Measurements from ENCODE around the gene DAO.

Gene DAO

DNA sequence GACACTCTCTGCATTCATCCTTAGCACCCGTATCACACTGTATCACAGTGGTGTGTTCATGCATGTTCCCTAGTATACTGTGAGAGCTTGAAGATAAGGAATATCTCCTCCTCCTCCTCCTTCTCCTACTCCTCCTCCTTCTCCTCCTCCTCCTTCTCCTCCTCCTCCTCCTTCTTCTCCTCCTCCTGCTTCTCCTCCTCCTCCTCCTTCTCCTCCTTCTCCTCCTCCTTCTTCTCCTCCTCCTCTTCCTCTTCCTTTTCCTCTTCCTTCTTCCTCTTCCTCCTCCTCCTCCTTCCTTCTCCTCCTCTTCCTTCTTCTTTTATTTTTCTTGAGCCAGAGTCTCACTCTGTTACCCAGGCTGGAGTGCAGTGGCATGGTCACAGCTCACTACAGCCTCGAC lies 27.1 kb downstream of the DAO start:
- TF ChIP-seq PPARA (CRISPR knock-in tag; IDR thresholded peaks at IDR 0.05; ENCODE audit: borderline replicate concordance) (no peak), ZFP30 (CRISPR knock-in tag; IDR thresholded peaks at IDR 0.05) (no peak), BACH2 (CRISPR knock-in tag; IDR thresholded peaks at IDR 0.05; ENCODE audit: borderline replicate concordance) (no peak), ISL1 (CRISPR knock-in tag; IDR thresholded peaks at IDR 0.05) (no peak), CSDC2 (CRISPR knock-in tag; IDR thresholded peaks at IDR 0.05) (no peak), ESRRG (CRISPR knock-in tag; IDR thresholded peaks at IDR 0.05) (no peak), ZC3H10 (CRISPR knock-in tag; IDR thresholded peaks at IDR 0.05) (no peak), ARNTL (CRISPR knock-in tag; IDR thresholded peaks at IDR 0.05; ENCODE audit: borderline replicate concordance, low read depth) (no peak)
- TF ChIP-seq, protein P1, sequence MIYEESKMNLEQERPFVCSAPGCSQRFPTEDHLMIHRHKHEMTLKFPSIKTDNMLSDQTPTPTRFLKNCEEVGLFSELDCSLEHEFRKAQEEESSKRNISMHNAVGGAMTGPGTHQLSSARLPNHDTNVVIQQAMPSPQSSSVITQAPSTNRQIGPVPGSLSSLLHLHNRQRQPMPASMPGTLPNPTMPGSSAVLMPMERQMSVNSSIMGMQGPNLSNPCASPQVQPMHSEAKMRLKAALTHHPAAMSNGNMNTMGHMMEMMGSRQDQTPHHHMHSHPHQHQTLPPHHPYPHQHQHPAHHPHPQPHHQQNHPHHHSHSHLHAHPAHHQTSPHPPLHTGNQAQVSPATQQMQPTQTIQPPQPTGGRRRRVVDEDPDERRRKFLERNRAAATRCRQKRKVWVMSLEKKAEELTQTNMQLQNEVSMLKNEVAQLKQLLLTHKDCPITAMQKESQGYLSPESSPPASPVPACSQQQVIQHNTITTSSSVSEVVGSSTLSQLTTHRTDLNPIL (CRISPR knock-in tag; IDR thresholded peaks at IDR 0.05; ENCODE audit: low read depth): no peak
- TF ChIP-seq, protein P2, sequence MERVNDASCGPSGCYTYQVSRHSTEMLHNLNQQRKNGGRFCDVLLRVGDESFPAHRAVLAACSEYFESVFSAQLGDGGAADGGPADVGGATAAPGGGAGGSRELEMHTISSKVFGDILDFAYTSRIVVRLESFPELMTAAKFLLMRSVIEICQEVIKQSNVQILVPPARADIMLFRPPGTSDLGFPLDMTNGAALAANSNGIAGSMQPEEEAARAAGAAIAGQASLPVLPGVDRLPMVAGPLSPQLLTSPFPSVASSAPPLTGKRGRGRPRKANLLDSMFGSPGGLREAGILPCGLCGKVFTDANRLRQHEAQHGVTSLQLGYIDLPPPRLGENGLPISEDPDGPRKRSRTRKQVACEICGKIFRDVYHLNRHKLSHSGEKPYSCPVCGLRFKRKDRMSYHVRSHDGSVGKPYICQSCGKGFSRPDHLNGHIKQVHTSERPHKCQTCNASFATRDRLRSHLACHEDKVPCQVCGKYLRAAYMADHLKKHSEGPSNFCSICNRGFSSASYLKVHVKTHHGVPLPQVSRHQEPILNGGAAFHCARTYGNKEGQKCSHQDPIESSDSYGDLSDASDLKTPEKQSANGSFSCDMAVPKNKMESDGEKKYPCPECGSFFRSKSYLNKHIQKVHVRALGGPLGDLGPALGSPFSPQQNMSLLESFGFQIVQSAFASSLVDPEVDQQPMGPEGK (CRISPR knock-in tag; IDR thresholded peaks at IDR 0.05; ENCODE audit: borderline replicate concordance): no peak
- TF ChIP-seq, protein P3, sequence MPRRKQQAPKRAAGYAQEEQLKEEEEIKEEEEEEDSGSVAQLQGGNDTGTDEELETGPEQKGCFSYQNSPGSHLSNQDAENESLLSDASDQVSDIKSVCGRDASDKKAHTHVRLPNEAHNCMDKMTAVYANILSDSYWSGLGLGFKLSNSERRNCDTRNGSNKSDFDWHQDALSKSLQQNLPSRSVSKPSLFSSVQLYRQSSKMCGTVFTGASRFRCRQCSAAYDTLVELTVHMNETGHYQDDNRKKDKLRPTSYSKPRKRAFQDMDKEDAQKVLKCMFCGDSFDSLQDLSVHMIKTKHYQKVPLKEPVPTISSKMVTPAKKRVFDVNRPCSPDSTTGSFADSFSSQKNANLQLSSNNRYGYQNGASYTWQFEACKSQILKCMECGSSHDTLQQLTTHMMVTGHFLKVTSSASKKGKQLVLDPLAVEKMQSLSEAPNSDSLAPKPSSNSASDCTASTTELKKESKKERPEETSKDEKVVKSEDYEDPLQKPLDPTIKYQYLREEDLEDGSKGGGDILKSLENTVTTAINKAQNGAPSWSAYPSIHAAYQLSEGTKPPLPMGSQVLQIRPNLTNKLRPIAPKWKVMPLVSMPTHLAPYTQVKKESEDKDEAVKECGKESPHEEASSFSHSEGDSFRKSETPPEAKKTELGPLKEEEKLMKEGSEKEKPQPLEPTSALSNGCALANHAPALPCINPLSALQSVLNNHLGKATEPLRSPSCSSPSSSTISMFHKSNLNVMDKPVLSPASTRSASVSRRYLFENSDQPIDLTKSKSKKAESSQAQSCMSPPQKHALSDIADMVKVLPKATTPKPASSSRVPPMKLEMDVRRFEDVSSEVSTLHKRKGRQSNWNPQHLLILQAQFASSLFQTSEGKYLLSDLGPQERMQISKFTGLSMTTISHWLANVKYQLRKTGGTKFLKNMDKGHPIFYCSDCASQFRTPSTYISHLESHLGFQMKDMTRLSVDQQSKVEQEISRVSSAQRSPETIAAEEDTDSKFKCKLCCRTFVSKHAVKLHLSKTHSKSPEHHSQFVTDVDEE (CRISPR knock-in tag; IDR thresholded peaks at IDR 0.05): no peak
- ATAC-seq: no peak

DNA sequence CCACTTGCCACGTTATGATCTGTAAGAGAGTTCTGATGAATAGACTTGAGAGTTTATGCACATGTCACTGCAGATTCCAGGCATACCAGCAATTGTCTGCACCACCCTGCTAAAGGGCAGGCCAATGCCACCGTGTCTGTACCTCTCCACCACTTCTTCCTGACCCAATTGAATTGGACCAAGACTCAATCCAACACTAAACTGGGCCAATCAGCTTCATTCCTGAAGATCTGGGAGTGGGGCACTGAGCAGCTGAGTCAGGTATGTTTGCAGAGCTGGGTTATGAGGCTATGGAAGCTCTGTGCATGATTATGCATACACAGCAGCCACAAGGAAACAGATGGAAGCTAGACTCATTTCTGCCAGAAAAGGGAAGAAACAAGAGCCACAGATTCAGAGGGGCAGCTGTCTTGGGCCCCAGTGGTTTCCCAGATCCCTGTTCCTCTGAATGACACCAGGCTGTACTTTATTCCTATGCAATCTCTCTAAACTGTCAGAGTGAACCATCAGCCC lies 28.0 kb downstream of the DAO start:
- peak; percentile 50 for ATAC-seq
- TF ChIP-seq SNAI2 (CRISPR knock-in tag; IDR thresholded peaks at IDR 0.05) (no peak), ZNF565 (CRISPR knock-in tag; conservative IDR thresholded peaks at IDR 0.05; ENCODE audit: low read depth) (no peak), TOX (CRISPR knock-in tag; IDR thresholded peaks at IDR 0.05; ENCODE audit: borderline replicate concordance) (no peak), ISL1 (CRISPR knock-in tag; IDR thresholded peaks at IDR 0.05) (no peak), CSDC2 (CRISPR knock-in tag; IDR thresholded peaks at IDR 0.05) (no peak), ZFP3 (CRISPR knock-in tag; IDR thresholded peaks at IDR 0.05) (no peak), OSR1 (CRISPR knock-in tag; IDR thresholded peaks at IDR 0.05) (no peak), ZNF70 (CRISPR knock-in tag; IDR thresholded peaks at IDR 0.05) (no peak), RARB (CRISPR knock-in tag; IDR thresholded peaks at IDR 0.05) (no peak), ZNF8 (CRISPR knock-in tag; IDR thresholded peaks at IDR 0.05) (no peak)
- TF ChIP-seq, protein P1 (CRISPR knock-in tag; IDR thresholded peaks at IDR 0.05; ENCODE audit: low read depth): no peak
- TF ChIP-seq, protein P2 (CRISPR knock-in tag; IDR thresholded peaks at IDR 0.05; ENCODE audit: borderline replicate concordance): no peak
- TF ChIP-seq, protein P4, sequence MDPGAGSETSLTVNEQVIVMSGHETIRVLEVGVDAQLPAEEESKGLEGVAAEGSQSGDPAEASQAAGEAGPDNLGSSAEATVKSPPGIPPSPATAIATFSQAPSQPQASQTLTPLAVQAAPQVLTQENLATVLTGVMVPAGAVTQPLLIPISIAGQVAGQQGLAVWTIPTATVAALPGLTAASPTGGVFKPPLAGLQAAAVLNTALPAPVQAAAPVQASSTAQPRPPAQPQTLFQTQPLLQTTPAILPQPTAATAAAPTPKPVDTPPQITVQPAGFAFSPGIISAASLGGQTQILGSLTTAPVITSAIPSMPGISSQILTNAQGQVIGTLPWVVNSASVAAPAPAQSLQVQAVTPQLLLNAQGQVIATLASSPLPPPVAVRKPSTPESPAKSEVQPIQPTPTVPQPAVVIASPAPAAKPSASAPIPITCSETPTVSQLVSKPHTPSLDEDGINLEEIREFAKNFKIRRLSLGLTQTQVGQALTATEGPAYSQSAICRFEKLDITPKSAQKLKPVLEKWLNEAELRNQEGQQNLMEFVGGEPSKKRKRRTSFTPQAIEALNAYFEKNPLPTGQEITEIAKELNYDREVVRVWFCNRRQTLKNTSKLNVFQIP (CRISPR knock-in tag; IDR thresholded peaks at IDR 0.05; ENCODE audit: borderline replicate concordance, low read depth): no peak

Data from SK-N-SH treated with all-trans-retinoic acid at 6 μM for 48 hours (cell line).